Right ventricle myocardium inferior (tissue), 1 donor: ENCODE measurements around the gene ARHGAP24. TPM values are rescaled to one million over a fixed set of nuclear protein-coding genes. Genes with fewer than 3 reads are reported as not detected.
"Not testable (repeated sequence)": the region's sequence is repeated elsewhere in the genome, so short reads cannot be mapped to it uniquely, and the experiment has no call there.

Source experiments
- ATAC-seq: fragments of 200-7000 bp; cut with Tn5 transposase; one replicate; pipeline ENCODE4 v1.9.1; 2020; ENCODE audit warnings: mild to moderate bottlenecking, moderate library complexity
- DNase-seq: peaks from one replicate; pipeline ENCODE4 v3.0.0; 2021; ENCODE audit errors: missing footprints
- intact Hi-C: fragments of 100-400 bp; cut with DNase I; formaldehyde crosslinking; loops from one replicate; pipeline ENCODE4 v1.11.0; 2022
- total RNA-seq: library from RNA; stranded (reverse); fragmentation: NEBNext Ultra II Directional; extraction: Animal tissue kit (Norgen Biotek cat#: 25700); gene quantifications from one replicate; pipeline ENCODE4 v1.2.1, GENCODE V29; 2021
- donor health status: DM: no; HTN: yes; CAD: no; lungs with severe emphysema.

ARHGAP24 gene
- total RNA-seq, 1 donor from 2014 or later: 10.6 TPM

- DNase-seq (no peak), ATAC-seq (no peak)
- intact Hi-C loops: no loop called here
Measured at GRCh38 chr4:85834934-85835333, 360.0 kb downstream of the ARHGAP24 start.

GRCh38 chr4:85836588-85837438, 361.9 kb downstream of the ARHGAP24 start:
- ATAC-seq (no peak), DNase-seq (no peak)
- intact Hi-C loops: no loop called here

GRCh38 chr4:85837439-85837733, 362.4 kb downstream of the ARHGAP24 start:
- no peak for ATAC-seq

GRCh38 chr4:85839981-85840451, 365.1 kb downstream of the ARHGAP24 start:
- intact Hi-C loops, ATAC-seq, DNase-seq: not testable (repeated sequence)

More at GRCh38 chr4:85837439-85837733, 362.4 kb downstream of the ARHGAP24 start:
- DNase-seq: no peak
- intact Hi-C loops: no loop called here

- DNase-seq (no peak), ATAC-seq (peak; percentile 74)
- intact Hi-C loops: no loop called here
Measured at GRCh38 chr4:85842540-85842939, 367.6 kb downstream of the ARHGAP24 start.

- intact Hi-C loops, ATAC-seq, DNase-seq: not testable (repeated sequence)
Measured at GRCh38 chr4:85853740-85854139, 378.8 kb downstream of the ARHGAP24 start.

GRCh38 chr4:85854546-85854945, 379.6 kb downstream of the ARHGAP24 start:
- intact Hi-C loops: no loop called here
- ATAC-seq: no peak
- DNase-seq: no peak

GRCh38 chr4:85860066-85860740, 385.3 kb downstream of the ARHGAP24 start:
- DNase-seq (no peak), ATAC-seq (no peak)
- intact Hi-C loops: no loop called here

GRCh38 chr4:85861064-85861765, 386.3 kb downstream of the ARHGAP24 start:
- intact Hi-C loops: no loop called here
- no peak for ATAC-seq
- no peak for DNase-seq

- intact Hi-C loops: no loop called here
- ATAC-seq: no peak
- DNase-seq: no peak
Measured at GRCh38 chr4:85862896-85863295, 387.9 kb downstream of the ARHGAP24 start.

GRCh38 chr4:85864259-85865205, 389.6 kb downstream of the ARHGAP24 start:
- intact Hi-C loops: no loop called here
- ATAC-seq: no peak
- no peak for DNase-seq

- ATAC-seq (no peak), DNase-seq (no peak)
- intact Hi-C loops: no loop called here
Measured at GRCh38 chr4:85865256-85865655, 390.3 kb downstream of the ARHGAP24 start.

- intact Hi-C loops: no loop called here
- ATAC-seq: no peak
- DNase-seq: no peak
Measured at GRCh38 chr4:85866508-85866907, 391.6 kb downstream of the ARHGAP24 start.

GRCh38 chr4:85867271-85867670, 392.3 kb downstream of the ARHGAP24 start:
- DNase-seq: no peak
- intact Hi-C loops: no loop called here
- ATAC-seq: no peak

GRCh38 chr4:85869181-85869580, 394.2 kb downstream of the ARHGAP24 start:
- intact Hi-C loops: no loop called here
- DNase-seq (no peak), ATAC-seq (no peak)

- no peak for DNase-seq
- no peak for ATAC-seq
- intact Hi-C loops: no loop called here
Measured at GRCh38 chr4:85870298-85871083, 395.5 kb downstream of the ARHGAP24 start.

- ATAC-seq (no peak), DNase-seq (no peak)
- intact Hi-C loops: no loop called here
Measured at GRCh38 chr4:85873566-85873965, 398.6 kb downstream of the ARHGAP24 start.

- intact Hi-C loops: no loop called here
- ATAC-seq (no peak), DNase-seq (no peak)
Measured at GRCh38 chr4:85879518-85879917, 404.6 kb downstream of the ARHGAP24 start.
